ENCODE measurements around the gene TICAM1. TPM values are rescaled to one million over a fixed set of nuclear protein-coding genes. Genes with fewer than 3 reads are reported as not detected.
"Not testable (repeated sequence)": the region's sequence is repeated elsewhere in the genome, so short reads cannot be mapped to it uniquely, and the experiment has no call there.

TICAM1 gene
- total RNA-seq, 4 donors from 2014 or later, result 9.6 to 28.7 (median 16.8) TPM

DNA sequence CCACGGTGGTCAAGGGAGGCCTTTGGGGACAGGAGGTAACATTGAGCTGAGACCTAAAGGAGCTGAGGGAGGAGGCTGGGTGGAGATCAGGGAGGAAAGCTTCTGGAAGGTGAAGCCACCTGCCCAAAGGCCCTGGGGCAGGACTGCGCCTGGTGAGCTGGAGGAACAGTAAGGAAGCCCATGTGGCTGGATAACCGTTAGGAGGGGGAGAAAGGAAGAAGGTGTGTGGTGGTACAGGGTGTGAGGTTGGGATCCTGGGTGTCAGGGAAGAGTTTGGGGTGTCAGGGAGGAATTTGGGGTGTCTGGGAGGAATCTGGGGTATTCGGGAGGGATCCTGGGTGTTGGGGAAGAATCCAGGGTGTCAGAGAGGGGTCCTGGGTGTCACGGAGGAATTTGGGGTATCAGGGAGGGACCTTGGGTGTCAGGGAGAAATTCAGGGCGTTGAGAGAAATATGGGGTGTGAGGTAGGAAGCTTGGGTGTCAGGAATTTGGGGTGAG is 695 bp downstream of the TICAM1 start:
- H3K27me3 ChIP-seq, result no peaks in the 10 kb centered on the region
- H3K9me3 ChIP-seq, result no peaks in the 10 kb centered on the region
- DNase-seq, result no peak
- peaks cover 14 to 36% (median 16%) of the 10 kb centered on the region in 3 donors for H3K4me1 ChIP-seq
- 30 to 31% methylated on average over 6 of the region's 6 CpGs for WGBS, 2 donors
- peaks cover 0 to 7% (median 0%) of the 10 kb centered on the region in 3 donors for H3K36me3 ChIP-seq
- H3K4me3 ChIP-seq, result peak overlapping the region; percentile 74 to 90 (median 85)
- H3K27ac ChIP-seq, result peak overlapping the region; percentile 93 to 98 (median 96)
- intact Hi-C loops (cut with DNase I), result no loop called here
- no peak for TF ChIP-seq POLR2A (IDR thresholded peaks at IDR 0.05)
- no peak for TF ChIP-seq CTCF (IDR thresholded peaks at IDR 0.05)

DNA sequence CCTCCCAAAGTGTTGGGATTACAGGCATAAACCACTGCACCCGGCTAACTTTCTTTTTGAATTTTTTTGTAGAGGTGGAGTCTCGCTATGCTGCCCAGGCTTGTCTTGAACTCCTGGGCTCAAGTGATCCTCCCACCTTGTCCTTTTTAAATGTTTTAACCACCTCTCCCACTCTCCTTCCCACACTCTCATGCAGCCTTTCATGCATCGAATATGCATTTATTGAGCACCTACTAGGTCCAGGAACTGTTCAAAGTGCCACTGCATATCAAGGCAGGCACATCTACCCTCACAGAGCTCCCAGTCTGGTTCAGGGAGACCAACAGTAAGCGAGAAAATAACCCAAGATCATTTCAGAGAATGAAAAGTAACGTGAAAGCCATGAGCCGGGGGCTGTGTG is 1.2 kb downstream of the TICAM1 start:
- no peaks in the 10 kb centered on the region for H3K27me3 ChIP-seq
- peaks cover 0 to 11% (median 0%) of the 10 kb centered on the region in 3 donors for H3K36me3 ChIP-seq
- no peak for TF ChIP-seq POLR2A (IDR thresholded peaks at IDR 0.05)
- TF ChIP-seq CTCF (IDR thresholded peaks at IDR 0.05), result no peak
- intact Hi-C loops (cut with DNase I), result no loop called here
- H3K27ac ChIP-seq, result peak overlapping the region; percentile 93 to 98 (median 96)
- no peaks in the 10 kb centered on the region for H3K9me3 ChIP-seq
- 44 to 48% methylated on average over 5 to 6 of the region's 6 CpGs for WGBS, 2 donors
- peak overlapping the region; percentile 74 to 90 (median 85) for H3K4me3 ChIP-seq
- no peak for DNase-seq
- H3K4me1 ChIP-seq, result peaks cover 14 to 36% (median 16%) of the 10 kb centered on the region in 3 donors

DNA sequence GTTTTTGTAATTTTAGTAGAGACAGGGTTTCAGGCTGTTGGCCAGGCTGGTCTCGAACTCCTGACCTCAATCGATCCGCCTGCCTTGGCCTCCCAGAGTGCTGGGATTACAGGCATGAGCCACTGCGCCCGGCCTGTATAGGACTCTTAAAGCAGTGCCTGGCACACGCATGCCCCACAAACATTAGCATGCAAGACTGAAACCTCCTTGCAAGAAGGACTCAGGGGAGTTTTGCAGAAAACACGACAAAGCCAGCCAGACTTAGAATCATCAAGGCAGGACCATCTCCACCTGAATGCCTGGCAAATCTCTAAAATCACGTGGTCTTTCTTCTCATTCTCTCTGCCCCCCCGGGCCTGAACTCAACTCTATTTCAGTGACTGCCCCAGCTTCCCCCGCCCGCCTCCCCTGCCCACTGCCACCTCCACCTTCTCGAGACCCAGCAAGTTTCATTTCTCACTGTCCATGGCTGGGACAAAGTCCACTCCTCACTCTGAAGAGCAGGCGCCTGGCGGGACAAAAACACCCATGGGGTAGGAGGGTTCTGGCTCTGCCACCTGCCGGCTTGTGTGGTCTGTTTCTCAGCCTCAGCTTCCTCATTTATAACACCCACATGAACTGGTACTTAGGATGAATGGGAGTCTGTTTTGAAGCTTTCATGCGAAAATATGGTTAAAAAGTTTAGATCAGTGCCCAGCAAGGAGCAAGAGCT is 2.4 kb downstream of the TICAM1 start:
- peaks cover 14 to 36% (median 16%) of the 10 kb centered on the region in 3 donors for H3K4me1 ChIP-seq
- H3K4me3 ChIP-seq, result peak overlapping the region in 3 of 4 donors; percentile 7 to 90 (median 35)
- H3K27ac ChIP-seq, result peak overlapping the region in 3 of 4 donors; percentile 21 to 96 (median 29)
- H3K9me3 ChIP-seq, result no peaks in the 10 kb centered on the region
- H3K36me3 ChIP-seq, result peaks cover 0 to 22% (median 0%) of the 10 kb centered on the region in 3 donors
- 39 to 51% methylated on average over 8 to 12 of the region's 16 CpGs for WGBS, 2 donors
- DNase-seq, result no peak
- no peaks in the 10 kb centered on the region for H3K27me3 ChIP-seq
- intact Hi-C loops (cut with DNase I), result no loop called here
- TF ChIP-seq POLR2A (IDR thresholded peaks at IDR 0.05), result no peak
- TF ChIP-seq CTCF (IDR thresholded peaks at IDR 0.05), result peak in 1 of 6 experiments; percentile 11

DNA sequence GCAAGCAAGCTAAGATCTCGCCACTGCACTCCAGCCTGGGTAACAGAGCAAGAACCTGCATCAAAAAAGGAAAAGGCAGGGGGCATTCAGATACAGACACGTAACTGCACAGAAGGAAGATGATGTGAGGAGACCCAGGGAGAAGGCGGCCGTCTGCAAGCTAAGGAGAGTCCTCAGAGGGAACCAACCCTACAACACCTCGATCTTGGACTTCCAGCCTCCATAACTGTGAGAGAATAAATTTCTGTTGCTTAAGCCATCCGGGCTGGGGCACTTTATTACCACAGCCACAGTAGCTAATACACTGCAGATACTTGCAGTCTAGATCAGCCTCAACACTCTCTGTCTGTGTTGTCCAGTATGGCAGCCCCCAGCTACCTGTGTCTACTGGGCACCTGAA is 7.9 kb downstream of the TICAM1 start:
- H3K9me3 ChIP-seq, result no peaks in the 10 kb centered on the region
- peaks cover 0 to 7% (median 0%) of the 10 kb centered on the region in 3 donors for H3K4me1 ChIP-seq
- no peak overlapping the region for H3K27ac ChIP-seq
- TF ChIP-seq CTCF (IDR thresholded peaks at IDR 0.05), result no peak
- H3K4me3 ChIP-seq, result no peak overlapping the region
- no peak for DNase-seq
- H3K36me3 ChIP-seq, result peaks cover 0 to 55% (median 0%) of the 10 kb centered on the region in 3 donors
- 64 to 79% methylated on average over 4 to 6 of the region's 6 CpGs for whole genome bisulfite sequencing, 2 donors
- intact Hi-C loops (cut with DNase I), result no loop called here
- no peaks in the 10 kb centered on the region for H3K27me3 ChIP-seq

DNA sequence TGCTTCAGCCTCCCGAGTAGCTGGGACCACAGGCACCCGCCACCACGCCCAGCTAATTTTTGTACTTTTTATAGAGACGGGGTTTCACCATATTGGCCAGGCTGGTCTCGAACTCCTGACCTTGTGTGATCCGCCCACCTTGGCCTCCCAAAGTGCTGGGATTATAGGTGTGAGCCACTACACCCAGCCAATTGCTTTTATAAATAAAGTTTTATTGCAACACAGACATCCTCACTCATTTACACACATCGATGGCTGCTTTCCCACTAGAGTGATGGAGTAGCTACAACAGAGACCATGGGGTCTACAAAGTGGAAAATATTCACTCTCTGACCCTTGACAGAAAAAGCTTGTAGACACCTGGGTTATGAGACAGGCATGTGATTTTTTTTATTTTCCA is 9.2 kb downstream of the TICAM1 start:
- H3K9me3 ChIP-seq; DNase-seq; H3K4me3 ChIP-seq; intact Hi-C loops (cut with DNase I); H3K4me1 ChIP-seq; H3K27ac ChIP-seq; H3K27me3 ChIP-seq: not testable (repeated sequence)
- peaks cover 7 to 68% (median 10%) of the 10 kb centered on the region in 3 donors for H3K36me3 ChIP-seq
- 93 to 96% methylated on average over 1 to 7 of the region's 7 CpGs for WGBS, 2 donors

Measured in esophagus squamous epithelium (tissue), 5 donors.